ENCODE results near the gene C5orf22.

The C5orf22 gene

DNA sequence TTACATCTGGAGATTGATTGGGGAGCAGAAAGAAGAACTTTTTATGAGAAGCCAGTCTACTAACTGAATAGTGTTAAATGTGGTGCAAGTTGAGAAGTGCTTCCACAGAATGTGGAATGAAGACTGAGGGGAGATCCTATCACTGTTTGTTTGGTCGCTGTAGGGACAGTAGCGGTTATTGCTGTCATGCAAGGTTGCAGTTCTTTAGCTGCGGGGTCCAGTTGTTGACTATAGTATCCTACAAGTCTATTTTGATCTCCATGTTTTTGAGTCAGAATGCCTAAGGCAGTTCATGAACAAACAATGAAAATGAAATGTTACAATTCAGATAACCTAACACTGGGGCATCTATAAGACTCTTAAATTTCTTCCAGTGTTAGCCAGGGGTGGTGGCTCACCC, 61.6 kb downstream of the C5orf22 start:
- TF ChIP-seq ZBTB7A (IDR thresholded peaks at IDR 0.05; ENCODE audit: low read depth) (no peak), TAF1 (IDR thresholded peaks at IDR 0.05; ENCODE audit: low read depth) (no peak), MAX (IDR thresholded peaks at IDR 0.05) (no peak), RAD21 (IDR thresholded peaks at IDR 0.05; ENCODE audit: low read depth) (no peak), FOXM1 (IDR thresholded peaks at IDR 0.05; ENCODE audit: borderline replicate concordance, low read depth) (no peak), CEBPB (IDR thresholded peaks at IDR 0.05) (no peak), NFIC (IDR thresholded peaks at IDR 0.05) (no peak), YY1 (IDR thresholded peaks at IDR 0.05; ENCODE audit: low read depth) (no peak), TEAD4 (IDR thresholded peaks at IDR 0.05) (no peak), EGR1 (IDR thresholded peaks at IDR 0.05) (no peak), CREB1 (IDR thresholded peaks at IDR 0.05; ENCODE audit: low read depth) (no peak), EP300 (IDR thresholded peaks at IDR 0.05; ENCODE audit: borderline replicate concordance) (no peak), TCF12 (IDR thresholded peaks at IDR 0.05; ENCODE audit: low read depth) (no peak)
- TF ChIP-seq, protein P1, sequence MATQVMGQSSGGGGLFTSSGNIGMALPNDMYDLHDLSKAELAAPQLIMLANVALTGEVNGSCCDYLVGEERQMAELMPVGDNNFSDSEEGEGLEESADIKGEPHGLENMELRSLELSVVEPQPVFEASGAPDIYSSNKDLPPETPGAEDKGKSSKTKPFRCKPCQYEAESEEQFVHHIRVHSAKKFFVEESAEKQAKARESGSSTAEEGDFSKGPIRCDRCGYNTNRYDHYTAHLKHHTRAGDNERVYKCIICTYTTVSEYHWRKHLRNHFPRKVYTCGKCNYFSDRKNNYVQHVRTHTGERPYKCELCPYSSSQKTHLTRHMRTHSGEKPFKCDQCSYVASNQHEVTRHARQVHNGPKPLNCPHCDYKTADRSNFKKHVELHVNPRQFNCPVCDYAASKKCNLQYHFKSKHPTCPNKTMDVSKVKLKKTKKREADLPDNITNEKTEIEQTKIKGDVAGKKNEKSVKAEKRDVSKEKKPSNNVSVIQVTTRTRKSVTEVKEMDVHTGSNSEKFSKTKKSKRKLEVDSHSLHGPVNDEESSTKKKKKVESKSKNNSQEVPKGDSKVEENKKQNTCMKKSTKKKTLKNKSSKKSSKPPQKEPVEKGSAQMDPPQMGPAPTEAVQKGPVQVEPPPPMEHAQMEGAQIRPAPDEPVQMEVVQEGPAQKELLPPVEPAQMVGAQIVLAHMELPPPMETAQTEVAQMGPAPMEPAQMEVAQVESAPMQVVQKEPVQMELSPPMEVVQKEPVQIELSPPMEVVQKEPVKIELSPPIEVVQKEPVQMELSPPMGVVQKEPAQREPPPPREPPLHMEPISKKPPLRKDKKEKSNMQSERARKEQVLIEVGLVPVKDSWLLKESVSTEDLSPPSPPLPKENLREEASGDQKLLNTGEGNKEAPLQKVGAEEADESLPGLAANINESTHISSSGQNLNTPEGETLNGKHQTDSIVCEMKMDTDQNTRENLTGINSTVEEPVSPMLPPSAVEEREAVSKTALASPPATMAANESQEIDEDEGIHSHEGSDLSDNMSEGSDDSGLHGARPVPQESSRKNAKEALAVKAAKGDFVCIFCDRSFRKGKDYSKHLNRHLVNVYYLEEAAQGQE (IDR thresholded peaks at IDR 0.05; ENCODE audit: low read depth) = no peak
- TF ChIP-seq, protein P2, sequence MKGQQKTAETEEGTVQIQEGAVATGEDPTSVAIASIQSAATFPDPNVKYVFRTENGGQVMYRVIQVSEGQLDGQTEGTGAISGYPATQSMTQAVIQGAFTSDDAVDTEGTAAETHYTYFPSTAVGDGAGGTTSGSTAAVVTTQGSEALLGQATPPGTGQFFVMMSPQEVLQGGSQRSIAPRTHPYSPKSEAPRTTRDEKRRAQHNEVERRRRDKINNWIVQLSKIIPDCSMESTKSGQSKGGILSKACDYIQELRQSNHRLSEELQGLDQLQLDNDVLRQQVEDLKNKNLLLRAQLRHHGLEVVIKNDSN (IDR thresholded peaks at IDR 0.05) = no peak

- TF ChIP-seq TAF1 (IDR thresholded peaks at IDR 0.05; ENCODE audit: low read depth) (no peak), YY1 (IDR thresholded peaks at IDR 0.05; ENCODE audit: low read depth) (no peak)
These were observed 64.3 kb downstream of the C5orf22 start for GRCh38 chr5:31596354-31596753.

DNA sequence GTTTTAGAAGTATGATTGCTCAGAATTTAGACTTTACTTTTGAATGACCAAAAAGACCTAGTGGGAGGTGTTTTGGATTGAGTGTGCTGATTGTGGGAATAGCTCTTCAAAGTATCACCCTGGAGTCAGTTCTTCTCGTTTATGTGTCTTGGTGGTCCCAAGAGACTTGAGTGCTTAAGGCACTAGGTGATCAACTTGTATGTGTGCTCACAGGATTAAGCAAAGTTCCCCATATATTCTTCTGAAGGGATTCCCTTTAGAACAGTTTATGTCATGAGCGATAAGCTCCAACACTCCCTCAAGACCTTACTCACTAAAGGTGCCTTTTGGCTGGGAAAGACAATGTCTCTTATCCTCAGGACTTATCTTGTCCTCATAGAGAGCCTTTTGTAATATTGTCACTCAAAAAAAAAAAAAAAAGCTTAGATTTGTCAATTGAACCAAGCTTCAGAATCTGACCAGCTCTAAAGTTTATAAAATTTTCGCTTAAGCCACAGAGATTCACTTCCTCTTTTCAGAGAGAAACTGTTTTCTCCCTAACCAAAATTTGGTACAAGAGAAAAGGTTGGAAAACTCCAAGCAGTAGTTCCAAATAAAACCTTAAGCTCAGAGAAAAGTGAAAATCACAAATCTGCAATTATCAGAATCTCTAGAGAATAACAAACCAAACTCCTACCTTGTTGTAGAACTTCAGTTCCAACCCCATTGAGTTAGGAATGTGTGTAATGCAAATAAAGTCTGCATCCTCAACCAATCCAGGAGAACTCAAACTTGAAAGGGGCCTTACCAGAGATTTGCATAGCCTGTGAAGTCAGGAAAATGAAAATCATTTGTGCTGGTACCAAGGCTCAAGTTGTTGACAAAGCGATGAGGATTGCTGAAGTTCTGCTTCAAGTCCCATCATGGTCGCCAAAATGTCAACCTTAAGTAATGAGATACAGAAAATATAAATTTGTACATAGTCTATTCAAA, 66.8 kb downstream of the C5orf22 start:
- TF ChIP-seq EGR1 (IDR thresholded peaks at IDR 0.05) (no peak), EP300 (IDR thresholded peaks at IDR 0.05; ENCODE audit: borderline replicate concordance) (no peak), RAD21 (IDR thresholded peaks at IDR 0.05; ENCODE audit: low read depth) (no peak), YY1 (IDR thresholded peaks at IDR 0.05; ENCODE audit: low read depth) (no peak), CEBPB (IDR thresholded peaks at IDR 0.05) (no peak), FOXM1 (IDR thresholded peaks at IDR 0.05; ENCODE audit: borderline replicate concordance, low read depth) (no peak), NFIC (IDR thresholded peaks at IDR 0.05) (no peak), TAF1 (IDR thresholded peaks at IDR 0.05; ENCODE audit: low read depth) (no peak), MAX (IDR thresholded peaks at IDR 0.05) (no peak), TCF12 (IDR thresholded peaks at IDR 0.05; ENCODE audit: low read depth) (no peak), CREB1 (IDR thresholded peaks at IDR 0.05; ENCODE audit: low read depth) (no peak), ZBTB7A (IDR thresholded peaks at IDR 0.05; ENCODE audit: low read depth) (no peak), TEAD4 (IDR thresholded peaks at IDR 0.05) (no peak)
- TF ChIP-seq, protein P2 (IDR thresholded peaks at IDR 0.05) = no peak
- TF ChIP-seq, protein P1 (IDR thresholded peaks at IDR 0.05; ENCODE audit: low read depth) = no peak

GRCh38 chr5:31604240-31604639, 72.1 kb downstream of the C5orf22 start:
- TF ChIP-seq TAF1 (IDR thresholded peaks at IDR 0.05; ENCODE audit: low read depth) = no peak

DNA sequence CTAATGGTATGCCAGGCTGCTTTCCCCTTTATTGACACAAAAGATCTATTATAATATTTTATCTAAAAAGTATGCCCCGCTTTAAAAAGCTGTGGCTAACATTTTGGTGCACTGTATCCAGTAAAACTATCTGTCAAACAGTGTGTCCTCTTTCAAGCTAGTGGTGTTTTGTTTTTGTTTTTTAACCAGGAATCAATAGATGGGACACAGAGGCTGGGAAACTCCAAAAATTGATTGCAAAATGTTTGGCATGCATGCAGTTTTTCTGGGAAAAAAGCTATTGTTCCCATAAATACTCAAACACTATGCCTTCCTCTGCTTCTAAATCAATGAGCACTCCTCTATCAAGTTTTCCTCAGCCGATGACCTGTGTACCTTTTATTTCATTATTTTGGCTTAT, 72.5 kb downstream of the C5orf22 start:
- TF ChIP-seq CEBPB (IDR thresholded peaks at IDR 0.05) = no peak
- TF ChIP-seq FOXM1 (IDR thresholded peaks at IDR 0.05; ENCODE audit: borderline replicate concordance, low read depth) = no peak
- no peak for TF ChIP-seq NFIC (IDR thresholded peaks at IDR 0.05)
- TF ChIP-seq TAF1 (IDR thresholded peaks at IDR 0.05; ENCODE audit: low read depth) = no peak
- TF ChIP-seq, protein P1 (IDR thresholded peaks at IDR 0.05; ENCODE audit: low read depth) = no peak
